ENCODE results near the gene CCNY.
"Not testable (repeated sequence)": the region's sequence is repeated elsewhere in the genome, so short reads cannot be mapped to it uniquely, and the experiment has no call there.

The CCNY gene

DNA sequence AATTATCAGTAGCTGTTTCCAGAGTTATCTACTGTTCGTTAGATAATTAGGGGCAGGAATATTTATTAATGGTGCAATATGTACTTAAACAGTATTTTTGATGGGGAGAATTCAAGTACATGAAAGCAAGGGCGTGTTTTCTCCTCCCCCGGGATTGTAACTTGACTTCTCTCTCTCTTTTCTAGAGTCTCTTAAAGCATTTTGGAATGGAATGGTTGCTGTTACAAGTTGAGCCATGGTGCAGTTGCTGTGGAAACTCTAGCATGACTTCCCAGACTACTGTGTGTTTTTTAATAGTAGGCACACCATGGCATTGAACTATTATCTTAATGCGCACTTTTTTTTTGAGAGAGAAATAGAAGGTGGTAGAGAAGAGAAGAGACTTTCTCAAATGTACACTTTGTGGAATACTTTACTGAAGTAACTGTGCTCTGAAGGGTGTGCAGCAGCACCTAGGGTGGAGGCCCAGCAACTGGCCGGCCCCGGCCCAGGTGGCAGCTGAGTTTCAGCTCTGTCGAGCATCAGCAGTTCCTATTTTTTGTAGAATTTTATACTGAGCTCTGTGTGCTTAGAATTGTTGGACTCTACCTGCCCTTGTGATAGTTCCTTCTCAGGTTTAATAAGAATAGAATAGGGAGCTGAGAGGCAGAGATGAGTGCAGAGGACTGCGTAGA lies 64.4 kb downstream of the CCNY start:
- DNase-seq (ENCODE audit: low read depth in 1 of 2, low spot score in 1 of 2): no peak

DNA sequence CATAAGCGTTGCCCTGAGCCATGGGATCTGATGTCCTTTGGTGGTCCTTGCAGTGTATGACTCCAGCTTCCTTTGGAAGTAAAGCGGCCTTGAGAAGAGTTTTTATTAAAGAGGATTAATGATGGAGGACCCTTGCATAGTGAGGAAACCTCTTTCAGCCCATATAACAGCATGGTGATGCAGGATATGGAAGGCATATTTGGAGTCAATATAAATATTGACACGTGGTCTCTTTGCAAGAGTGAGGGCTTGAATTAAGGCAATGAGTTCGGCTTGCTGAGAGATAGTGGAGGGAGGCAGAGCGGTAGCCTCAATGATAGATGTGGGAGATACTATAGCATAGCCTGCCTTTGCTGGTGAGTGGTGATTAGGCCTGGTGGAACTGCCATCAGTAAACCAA lies 67.2 kb downstream of the CCNY start:
- DNase-seq (ENCODE audit: low read depth in 1 of 2, low spot score in 1 of 2): not testable (repeated sequence)

GRCh38 chr10:35404077-35404476 lies 67.8 kb downstream of the CCNY start:
- DNase-seq (ENCODE audit: low read depth in 1 of 2, low spot score in 1 of 2): not testable (repeated sequence)

- not testable (repeated sequence) for DNase-seq (ENCODE audit: low read depth in 1 of 2, low spot score in 1 of 2)
Measured at GRCh38 chr10:35406003-35406630, 69.8 kb downstream of the CCNY start.

DNA sequence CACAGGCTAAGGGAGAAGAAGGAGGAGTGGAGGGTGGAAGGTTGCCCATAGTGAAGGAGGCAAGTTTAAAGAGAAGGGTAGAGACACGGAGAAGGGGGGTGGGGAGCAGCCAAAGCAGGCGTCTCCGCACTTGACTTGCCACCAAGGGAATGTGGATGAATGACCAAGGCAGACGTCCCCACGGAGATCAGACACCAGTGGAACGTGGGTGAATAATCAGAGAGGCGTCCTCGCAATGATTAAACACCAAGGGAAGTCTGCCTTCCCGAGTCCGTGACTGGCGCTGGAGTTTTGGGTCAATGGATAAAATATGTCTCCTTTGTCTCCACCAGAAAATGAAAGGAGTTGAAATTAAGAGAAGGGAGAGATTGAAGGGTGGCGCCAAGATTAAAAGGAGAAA lies 71.4 kb downstream of the CCNY start:
- DNase-seq (ENCODE audit: low read depth in 1 of 2, low spot score in 1 of 2): not testable (repeated sequence)

- no peak for DNase-seq (ENCODE audit: low read depth in 1 of 2, low spot score in 1 of 2)
Measured at GRCh38 chr10:35409094-35409582, 72.8 kb downstream of the CCNY start.

GRCh38 chr10:35409808-35410207 lies 73.5 kb downstream of the CCNY start:
- DNase-seq (ENCODE audit: low read depth in 1 of 2, low spot score in 1 of 2): no peak

- no peak for DNase-seq (ENCODE audit: low read depth in 1 of 2, low spot score in 1 of 2)
Measured at GRCh38 chr10:35412003-35412723, 75.9 kb downstream of the CCNY start.

DNA sequence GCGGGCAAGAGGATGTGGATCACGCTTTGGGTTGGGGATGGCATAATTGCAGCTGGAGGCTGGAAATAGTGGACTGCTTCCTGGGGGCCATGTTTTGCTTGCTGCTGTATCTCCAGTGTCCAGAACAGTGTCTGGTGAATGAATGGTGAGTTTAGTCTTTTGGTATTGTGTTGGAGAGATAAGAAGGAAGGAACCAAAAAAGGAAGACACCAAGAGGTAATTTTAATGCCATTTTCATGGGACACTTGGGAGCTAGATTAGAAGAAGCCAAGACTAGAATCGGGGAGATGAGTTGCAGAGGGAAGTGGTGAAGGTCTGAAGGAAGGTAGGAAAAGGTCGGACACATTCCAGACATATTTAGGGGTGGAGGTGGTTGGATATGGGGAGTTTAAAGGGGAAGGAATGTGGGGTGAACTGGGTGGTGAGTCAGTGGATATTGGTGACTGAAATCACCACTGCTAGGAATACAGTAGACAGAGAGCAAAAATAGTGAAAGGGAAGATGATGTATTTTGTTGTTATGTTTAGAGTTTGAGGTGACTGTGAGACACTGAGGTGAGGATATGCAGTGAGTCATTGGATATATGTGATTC lies 76.7 kb downstream of the CCNY start:
- DNase-seq (ENCODE audit: low read depth in 1 of 2, low spot score in 1 of 2): no peak

DNA sequence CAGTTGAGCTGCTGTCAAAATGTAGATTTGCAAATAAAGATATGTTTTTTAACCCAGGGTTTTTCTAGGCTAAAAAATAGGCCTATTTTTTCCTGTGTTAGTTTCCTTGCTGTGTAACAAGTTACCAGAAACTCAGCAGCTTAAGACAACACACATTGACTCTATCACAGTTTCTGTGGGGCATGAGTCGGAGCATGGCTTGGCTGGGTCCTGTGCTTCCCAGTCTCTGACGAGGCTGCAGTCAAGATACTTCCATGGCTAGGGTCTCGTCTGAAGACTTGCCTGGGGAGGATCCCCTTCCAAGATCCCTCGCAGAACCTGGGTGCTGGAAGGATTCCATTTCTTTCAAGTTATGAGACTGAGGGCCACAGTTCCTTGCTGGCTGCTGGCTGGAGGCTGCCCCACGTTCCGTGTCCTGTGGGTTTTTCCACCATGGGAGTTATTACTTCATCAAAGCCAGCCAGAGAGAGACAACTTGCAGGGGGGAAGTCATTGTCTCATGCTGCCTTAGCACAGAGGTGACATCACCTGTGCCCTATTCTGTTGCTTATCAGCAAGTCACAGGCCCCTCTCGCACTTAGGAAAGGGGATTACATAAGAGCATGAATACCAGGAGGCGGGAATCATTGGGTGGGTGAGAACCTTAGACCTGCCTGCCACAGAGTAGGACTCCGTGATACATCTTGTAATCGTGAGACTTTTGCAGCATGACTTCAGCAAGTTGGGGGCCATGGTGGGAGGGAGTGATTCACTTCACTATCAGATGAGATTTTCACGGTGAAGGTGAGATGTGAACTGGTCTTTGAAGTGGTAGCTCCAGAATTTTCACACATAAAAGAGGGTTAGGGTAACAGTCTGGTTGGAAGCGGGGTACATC lies 77.9 kb downstream of the CCNY start:
- peak in 1 of 2 donors; percentile 42 for DNase-seq (ENCODE audit: low read depth in 1 of 2, low spot score in 1 of 2)

GRCh38 chr10:35415505-35415904 lies 79.2 kb downstream of the CCNY start:
- no peak for DNase-seq (ENCODE audit: low read depth in 1 of 2, low spot score in 1 of 2)

DNA sequence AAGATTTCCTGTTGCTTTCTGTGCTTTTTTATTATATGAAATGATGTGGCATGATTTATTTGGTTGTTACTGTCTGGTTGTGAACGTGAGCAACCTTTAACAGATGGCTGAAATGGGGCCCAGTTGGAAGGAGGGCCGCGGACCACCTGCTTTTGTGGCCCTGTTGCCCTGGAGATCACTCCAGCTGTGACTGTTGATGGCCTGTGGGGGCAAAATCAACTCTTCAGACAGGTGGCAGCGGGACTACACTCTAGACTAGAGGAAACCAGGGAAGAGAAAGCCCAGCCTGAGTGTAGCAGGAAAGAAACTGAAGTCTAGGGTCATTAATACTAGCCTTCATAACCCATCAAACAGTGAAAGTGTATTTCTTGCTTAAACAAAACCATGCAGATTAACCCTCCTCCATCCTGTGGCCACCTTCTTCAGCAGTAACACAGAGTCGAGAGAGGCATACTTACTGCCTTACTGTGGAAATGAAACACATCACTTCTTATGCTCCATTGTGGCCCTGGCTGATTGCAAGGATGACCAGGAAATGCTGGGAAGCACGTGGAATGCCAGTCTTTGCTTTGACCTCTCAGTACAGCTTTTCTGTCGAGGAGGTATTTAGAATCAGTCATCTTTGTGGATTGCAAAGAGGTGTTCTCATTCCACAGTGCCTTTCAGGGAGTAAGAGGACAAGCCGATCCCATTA lies 80.5 kb downstream of the CCNY start:
- DNase-seq (ENCODE audit: low read depth in 1 of 2, low spot score in 1 of 2): no peak

DNA sequence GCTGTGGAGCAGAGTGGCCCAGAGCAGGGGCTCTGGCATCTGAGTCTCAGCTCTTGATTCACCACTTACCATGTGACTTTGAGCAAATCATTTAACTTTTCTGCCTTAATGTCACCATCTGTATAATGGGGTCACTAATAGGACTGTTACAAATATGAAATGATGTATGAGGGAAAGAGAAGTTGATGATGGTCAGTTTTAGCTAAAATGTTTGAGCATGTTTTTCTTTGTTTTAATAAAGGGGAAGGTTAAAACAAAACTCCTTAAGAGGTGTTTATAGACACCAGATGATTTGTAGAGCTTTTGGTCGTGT lies 81.0 kb downstream of the CCNY start:
- no peak for DNase-seq (ENCODE audit: low read depth in 1 of 2, low spot score in 1 of 2)

DNA sequence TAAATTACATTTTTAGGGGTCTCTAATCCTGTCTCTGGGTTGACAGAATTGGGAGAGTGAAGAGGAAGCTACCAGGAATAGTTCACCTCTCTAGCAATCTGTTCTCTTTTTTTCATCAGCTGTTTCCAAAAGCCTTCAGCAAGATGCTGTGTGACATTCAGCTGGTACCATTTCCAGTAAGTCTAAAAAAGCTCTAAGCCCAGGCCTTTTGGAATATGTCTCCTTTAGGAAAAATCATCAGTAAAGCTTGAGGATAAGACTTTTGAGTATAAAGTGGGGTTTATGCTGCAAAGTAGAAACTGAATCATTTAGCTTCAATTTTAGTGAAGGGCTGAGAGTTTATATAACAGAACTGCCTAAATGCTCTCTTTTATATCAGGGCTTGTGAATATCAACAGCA lies 81.5 kb downstream of the CCNY start:
- DNase-seq (ENCODE audit: low read depth in 1 of 2, low spot score in 1 of 2): no peak

GRCh38 chr10:35418580-35418979 lies 82.3 kb downstream of the CCNY start:
- DNase-seq (ENCODE audit: low read depth in 1 of 2, low spot score in 1 of 2): not testable (repeated sequence)

GRCh38 chr10:35420044-35420443 lies 83.7 kb downstream of the CCNY start:
- no peak for DNase-seq (ENCODE audit: low read depth in 1 of 2, low spot score in 1 of 2)

DNA sequence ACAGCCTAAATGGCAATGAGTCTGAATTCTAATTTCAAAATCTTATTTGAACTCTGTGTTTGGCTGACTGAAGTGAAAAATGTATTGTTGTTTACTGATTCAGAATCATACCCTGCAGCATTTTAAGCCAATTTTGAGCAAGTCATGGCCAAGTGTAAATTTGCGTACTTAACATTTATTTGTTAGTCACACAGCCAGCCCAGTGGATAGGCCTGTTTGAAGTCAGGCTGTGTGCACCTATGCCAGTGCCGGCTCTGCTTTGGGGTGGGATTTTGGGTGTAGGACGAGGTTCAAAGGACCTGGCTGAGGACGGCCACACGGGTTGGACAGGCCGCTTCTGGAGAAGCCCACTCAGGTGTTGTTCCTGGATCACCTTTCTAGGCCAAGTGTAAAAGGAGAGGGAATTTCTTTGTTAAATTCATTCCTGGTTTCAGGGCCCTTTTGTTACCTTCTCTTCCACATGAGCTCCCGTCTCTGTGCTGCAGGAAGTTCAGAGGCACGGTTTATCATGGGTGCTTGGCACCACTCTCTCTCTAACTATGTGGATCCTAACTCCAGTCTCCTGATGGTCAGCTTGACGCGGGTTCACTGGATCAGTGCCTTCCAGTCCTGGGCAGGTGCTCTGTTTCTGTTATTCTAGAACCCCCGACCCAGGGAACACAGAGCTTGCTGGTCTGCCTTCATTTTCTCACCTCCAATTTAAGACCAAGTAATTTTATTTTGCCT lies 84.7 kb downstream of the CCNY start:
- DNase-seq (ENCODE audit: low read depth in 1 of 2, low spot score in 1 of 2): no peak

- no peak for DNase-seq (ENCODE audit: low read depth in 1 of 2, low spot score in 1 of 2)
Measured at GRCh38 chr10:35421553-35422178, 85.4 kb downstream of the CCNY start.

GRCh38 chr10:35422228-35422627 lies 85.9 kb downstream of the CCNY start:
- no peak for DNase-seq (ENCODE audit: low read depth in 1 of 2, low spot score in 1 of 2)
